ENCODE measurements around the gene WDPCP.
"Not testable (repeated sequence)": the region's sequence is repeated elsewhere in the genome, so short reads cannot be mapped to it uniquely, and the experiment has no call there.

WDPCP gene

GRCh38 chr2:63326473-63326872 lies 261.8 kb downstream of the WDPCP start:
- Histone ChIP-seq H3K27me3 (ENCODE audit: insufficient read depth, insufficient read length) (peaks cover 8% of the 10 kb centered on the region), H3K4me3 (ENCODE audit: insufficient read length, low read depth) (no peak overlapping the region), H3K4me1 (ENCODE audit: insufficient read depth, insufficient read length) (no peaks in the 10 kb centered on the region), H3K9me3 (ENCODE audit: insufficient read depth, low read length) (no peaks in the 10 kb centered on the region; the same call in 1 of the 2 replicates), H3K36me3 (ENCODE audit: insufficient read depth, insufficient read length, low read length) (no peaks in the 10 kb centered on the region), H3K9ac (ENCODE audit: insufficient read length, low read depth) (no peak overlapping the region)
- TF ChIP-seq ZNF274 (IDR thresholded peaks at IDR 0.05; ENCODE audit: low read depth, low read length) (no peak), SUZ12 (IDR thresholded peaks at IDR 0.05; ENCODE audit: extremely low read depth, insufficient read depth, insufficient read length) (no peak), YY1 (IDR thresholded peaks at IDR 0.05; ENCODE audit: insufficient read depth, insufficient read length) (no peak)
- no peak for DNase-seq (ENCODE audit: low read depth, low spot score)

DNA sequence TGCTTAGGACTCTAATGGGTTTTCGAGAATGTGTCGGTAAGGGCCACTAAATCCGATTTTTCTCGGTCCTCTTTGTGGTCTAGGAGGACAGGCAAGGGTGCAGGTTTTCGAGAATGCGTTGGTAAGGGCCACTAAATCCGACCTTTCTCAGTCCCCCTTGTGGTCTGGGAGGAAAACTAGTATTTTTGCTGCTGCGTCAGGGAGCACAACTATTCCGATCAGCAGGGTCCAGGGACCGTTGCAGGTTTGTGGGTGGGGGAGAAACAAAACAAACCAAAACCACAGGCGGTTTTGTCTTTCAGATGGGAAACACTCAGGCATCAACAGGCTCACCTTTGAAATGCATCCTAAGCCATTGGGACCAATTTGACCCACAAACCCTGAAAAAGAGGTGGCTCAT lies 264.6 kb downstream of the WDPCP start:
- H3K9ac ChIP-seq (ENCODE audit: insufficient read length, low read depth); H3K36me3 ChIP-seq (ENCODE audit: insufficient read depth, insufficient read length, low read length); H3K4me3 ChIP-seq (ENCODE audit: insufficient read length, low read depth); H3K27me3 ChIP-seq (ENCODE audit: insufficient read depth, insufficient read length); H3K9me3 ChIP-seq (ENCODE audit: insufficient read depth, low read length); H3K4me1 ChIP-seq (ENCODE audit: insufficient read depth, insufficient read length): not testable (repeated sequence)
- DNase-seq (ENCODE audit: low read depth, low spot score), result peak; percentile 52

GRCh38 chr2:63321973-63322372 lies 266.3 kb downstream of the WDPCP start:
- H3K4me3 ChIP-seq (ENCODE audit: insufficient read length, low read depth); H3K36me3 ChIP-seq (ENCODE audit: insufficient read depth, insufficient read length, low read length); H3K9me3 ChIP-seq (ENCODE audit: insufficient read depth, low read length); H3K4me1 ChIP-seq (ENCODE audit: insufficient read depth, insufficient read length); H3K27me3 ChIP-seq (ENCODE audit: insufficient read depth, insufficient read length); H3K9ac ChIP-seq (ENCODE audit: insufficient read length, low read depth); DNase-seq (ENCODE audit: low read depth, low spot score): not testable (repeated sequence)

DNA sequence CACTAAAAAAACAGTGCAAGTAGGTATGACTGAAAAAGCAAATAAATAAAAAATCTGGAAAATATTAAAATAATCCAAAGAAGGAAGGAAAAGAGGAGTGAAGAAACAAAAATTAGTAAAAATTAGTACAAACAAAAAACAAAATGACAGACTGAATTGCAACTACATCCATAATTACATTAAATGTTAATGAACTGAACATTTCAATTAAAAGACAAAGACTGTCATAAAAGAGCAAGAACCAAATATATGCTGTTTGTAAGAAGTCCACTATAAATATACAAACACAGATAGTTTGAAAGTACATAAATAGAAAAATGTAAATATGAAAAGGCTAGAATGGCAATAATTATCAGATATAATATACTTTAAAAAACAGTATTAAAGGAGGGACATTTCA lies 267.6 kb downstream of the WDPCP start:
- peaks cover 7% of the 10 kb centered on the region for H3K27me3 ChIP-seq (ENCODE audit: insufficient read depth, insufficient read length)
- DNase-seq (ENCODE audit: low read depth, low spot score), result no peak
- no peak overlapping the region for H3K4me3 ChIP-seq (ENCODE audit: insufficient read length, low read depth)
- no peaks in the 10 kb centered on the region; the same call in 1 of the 2 replicates for H3K9me3 ChIP-seq (ENCODE audit: insufficient read depth, low read length)
- no peak for TF ChIP-seq ZNF274 (IDR thresholded peaks at IDR 0.05; ENCODE audit: low read depth, low read length)
- TF ChIP-seq YY1 (IDR thresholded peaks at IDR 0.05; ENCODE audit: insufficient read depth, insufficient read length), result no peak
- no peak for TF ChIP-seq SUZ12 (IDR thresholded peaks at IDR 0.05; ENCODE audit: extremely low read depth, insufficient read depth, insufficient read length)
- H3K4me1 ChIP-seq (ENCODE audit: insufficient read depth, insufficient read length), result no peaks in the 10 kb centered on the region
- H3K9ac ChIP-seq (ENCODE audit: insufficient read length, low read depth), result no peak overlapping the region
- no peaks in the 10 kb centered on the region for H3K36me3 ChIP-seq (ENCODE audit: insufficient read depth, insufficient read length, low read length)

DNA sequence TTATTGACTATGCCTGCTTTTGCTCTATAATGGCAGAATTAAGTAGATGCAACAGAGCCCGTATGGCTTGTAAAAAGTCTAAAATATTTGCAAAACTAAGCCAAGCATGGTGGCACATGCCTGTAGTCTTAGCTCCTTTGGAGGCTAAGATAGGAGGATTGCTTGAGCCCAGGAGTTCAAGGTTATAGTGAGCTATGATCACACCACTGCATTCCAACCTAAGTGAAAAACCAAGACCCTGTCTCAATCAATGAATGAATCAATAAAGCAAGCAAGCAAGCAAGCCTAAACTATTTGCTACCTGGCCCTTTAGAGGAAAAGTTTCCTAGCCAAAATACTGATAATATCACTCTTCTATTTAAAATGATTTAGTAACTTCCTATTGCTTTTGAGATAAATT lies 277.7 kb downstream of the WDPCP start:
- Histone ChIP-seq H3K4me3 (ENCODE audit: insufficient read length, low read depth) (no peak overlapping the region), H3K9ac (ENCODE audit: insufficient read length, low read depth) (no peak overlapping the region), H3K36me3 (ENCODE audit: insufficient read depth, insufficient read length, low read length) (no peaks in the 10 kb centered on the region), H3K9me3 (ENCODE audit: insufficient read depth, low read length) (no peaks in the 10 kb centered on the region), H3K27me3 (ENCODE audit: insufficient read depth, insufficient read length) (no peaks in the 10 kb centered on the region), H3K4me1 (ENCODE audit: insufficient read depth, insufficient read length) (no peaks in the 10 kb centered on the region)
- DNase-seq (ENCODE audit: low read depth, low spot score), result no peak
- no peak for TF ChIP-seq ZNF274 (IDR thresholded peaks at IDR 0.05; ENCODE audit: low read depth, low read length)
- no peak for TF ChIP-seq YY1 (IDR thresholded peaks at IDR 0.05; ENCODE audit: insufficient read depth, insufficient read length)
- no peak for TF ChIP-seq SUZ12 (IDR thresholded peaks at IDR 0.05; ENCODE audit: extremely low read depth, insufficient read depth, insufficient read length)

GRCh38 chr2:63301481-63301880 lies 286.8 kb downstream of the WDPCP start:
- H3K4me3 ChIP-seq (ENCODE audit: insufficient read length, low read depth), result no peak overlapping the region
- no peaks in the 10 kb centered on the region for H3K4me1 ChIP-seq (ENCODE audit: insufficient read depth, insufficient read length)
- H3K27me3 ChIP-seq (ENCODE audit: insufficient read depth, insufficient read length), result no peaks in the 10 kb centered on the region
- no peak for DNase-seq (ENCODE audit: low read depth, low spot score)
- no peaks in the 10 kb centered on the region for H3K36me3 ChIP-seq (ENCODE audit: insufficient read depth, insufficient read length, low read length)
- no peak overlapping the region for H3K9ac ChIP-seq (ENCODE audit: insufficient read length, low read depth)
- no peak for TF ChIP-seq ZNF274 (IDR thresholded peaks at IDR 0.05; ENCODE audit: low read depth, low read length)
- TF ChIP-seq YY1 (IDR thresholded peaks at IDR 0.05; ENCODE audit: insufficient read depth, insufficient read length), result no peak
- TF ChIP-seq SUZ12 (IDR thresholded peaks at IDR 0.05; ENCODE audit: extremely low read depth, insufficient read depth, insufficient read length), result no peak
- H3K9me3 ChIP-seq (ENCODE audit: insufficient read depth, low read length), result peaks cover 41% of the 10 kb centered on the region; the same call in 1 of the 2 replicates

GRCh38 chr2:63300835-63301234 lies 287.4 kb downstream of the WDPCP start:
- Histone ChIP-seq H3K9me3 (ENCODE audit: insufficient read depth, low read length) (peaks cover 41% of the 10 kb centered on the region; the same call in 1 of the 2 replicates), H3K4me3 (ENCODE audit: insufficient read length, low read depth) (no peak overlapping the region), H3K9ac (ENCODE audit: insufficient read length, low read depth) (no peak overlapping the region), H3K4me1 (ENCODE audit: insufficient read depth, insufficient read length) (no peaks in the 10 kb centered on the region), H3K27me3 (ENCODE audit: insufficient read depth, insufficient read length) (no peaks in the 10 kb centered on the region), H3K36me3 (ENCODE audit: insufficient read depth, insufficient read length, low read length) (no peaks in the 10 kb centered on the region)
- DNase-seq (ENCODE audit: low read depth, low spot score), result no peak
- no peak for TF ChIP-seq YY1 (IDR thresholded peaks at IDR 0.05; ENCODE audit: insufficient read depth, insufficient read length)
- no peak for TF ChIP-seq SUZ12 (IDR thresholded peaks at IDR 0.05; ENCODE audit: extremely low read depth, insufficient read depth, insufficient read length)
- TF ChIP-seq ZNF274 (IDR thresholded peaks at IDR 0.05; ENCODE audit: low read depth, low read length), result no peak

DNA sequence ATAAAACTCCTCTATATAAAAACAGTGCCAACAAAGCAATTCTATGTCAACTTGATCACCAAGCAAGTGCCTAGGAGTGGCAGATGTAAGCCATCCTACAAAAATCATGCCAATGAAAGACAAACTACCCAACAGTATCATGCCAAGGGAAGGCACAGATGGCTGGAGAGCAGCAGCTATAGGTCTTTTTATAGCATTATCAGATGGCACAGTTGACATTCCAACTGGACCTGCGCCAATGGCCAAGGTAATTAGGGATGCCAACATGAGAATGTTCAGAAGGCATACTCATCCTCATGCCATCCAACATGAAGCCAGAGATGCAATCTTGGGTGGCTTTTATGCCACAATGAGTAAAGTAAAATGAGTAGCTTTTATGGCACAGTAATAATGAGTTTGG lies 300.3 kb downstream of the WDPCP start:
- H3K4me1 ChIP-seq (ENCODE audit: insufficient read depth, insufficient read length), result no peaks in the 10 kb centered on the region
- no peak overlapping the region for H3K4me3 ChIP-seq (ENCODE audit: insufficient read length, low read depth)
- no peaks in the 10 kb centered on the region for H3K9me3 ChIP-seq (ENCODE audit: insufficient read depth, low read length)
- no peak overlapping the region for H3K9ac ChIP-seq (ENCODE audit: insufficient read length, low read depth)
- H3K27me3 ChIP-seq (ENCODE audit: insufficient read depth, insufficient read length), result no peaks in the 10 kb centered on the region
- H3K36me3 ChIP-seq (ENCODE audit: insufficient read depth, insufficient read length, low read length), result no peaks in the 10 kb centered on the region
- TF ChIP-seq ZNF274 (IDR thresholded peaks at IDR 0.05; ENCODE audit: low read depth, low read length), result no peak
- no peak for TF ChIP-seq SUZ12 (IDR thresholded peaks at IDR 0.05; ENCODE audit: extremely low read depth, insufficient read depth, insufficient read length)
- TF ChIP-seq YY1 (IDR thresholded peaks at IDR 0.05; ENCODE audit: insufficient read depth, insufficient read length), result no peak
- no peak for DNase-seq (ENCODE audit: low read depth, low spot score)

DNA sequence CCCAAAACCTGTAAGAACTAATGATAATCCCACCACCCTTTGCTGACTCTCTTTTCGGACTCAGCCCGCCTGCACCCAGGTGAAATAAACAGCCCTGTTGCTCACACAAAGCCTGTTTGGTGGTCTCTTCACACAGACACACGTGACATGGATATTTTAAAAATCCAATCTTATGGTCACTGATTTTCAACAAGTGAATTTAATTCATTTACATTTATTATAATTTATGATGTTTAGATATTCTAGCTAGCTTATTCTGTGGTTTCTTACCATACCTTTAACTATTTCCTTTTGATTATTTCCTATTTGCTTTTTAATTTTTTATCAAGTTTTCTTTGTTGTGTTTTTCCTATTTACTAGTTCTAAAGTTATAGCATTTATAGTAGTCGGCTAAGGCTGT lies 301.8 kb downstream of the WDPCP start:
- H3K9ac ChIP-seq (ENCODE audit: insufficient read length, low read depth); H3K36me3 ChIP-seq (ENCODE audit: insufficient read depth, insufficient read length, low read length); H3K4me1 ChIP-seq (ENCODE audit: insufficient read depth, insufficient read length); H3K27me3 ChIP-seq (ENCODE audit: insufficient read depth, insufficient read length); H3K9me3 ChIP-seq (ENCODE audit: insufficient read depth, low read length); H3K4me3 ChIP-seq (ENCODE audit: insufficient read length, low read depth); DNase-seq (ENCODE audit: low read depth, low spot score): not testable (repeated sequence)
